Activated naive CD8-positive, alpha-beta T cell treated with anti-CD3 and anti-CD28 coated beads, Interleukin-2, amount 10 ng/mL, durations not matched to agents 7 days and 5 days (primary cell): Measurements from ENCODE around the gene POLR2J2. TPM values are rescaled to one million over a fixed set of nuclear protein-coding genes. Genes with fewer than 3 reads are reported as not detected.
A peak's percentile ranks its signal among the peaks of the same experiment; 100 is the strongest.
"Not testable (repeated sequence)": the region's sequence is repeated elsewhere in the genome, so short reads cannot be mapped to it uniquely, and the experiment has no call there.

ENCODE experiments used
- ATAC-seq: fragments of 150-1000 bp; cut with Tn5 transposase; one replicate; pipeline ENCODE4 v1.10.0; 2021; ENCODE audit warnings: low read depth, moderate library complexity
- POLR2A ChIA-PET: fragments of 350-600 bp; sonication (Branson Sonifier 250); formaldehyde crosslinking; loops from one replicate; lab custom pipeline; 2021; ENCODE audit warnings: antibody characterized with exemption; lab: Charles Lee
- DNase-seq: peaks from one replicate; pipeline ENCODE4 v3.0.0; 2021
- H3K27ac Mint-ChIP-seq: one replicate; pipeline ENCODE4 v1.8.0; 2022; ENCODE audit warnings: mild to moderate bottlenecking, mixed read lengths
- H3K27me3 Mint-ChIP-seq: one replicate; pipeline ENCODE4 v1.8.0; 2022; ENCODE audit warnings: mild to moderate bottlenecking, moderate library complexity, mixed read lengths
- H3K36me3 Mint-ChIP-seq: one replicate; pipeline ENCODE4 v1.8.0; 2021; ENCODE audit warnings: mild to moderate bottlenecking, mixed read lengths
- H3K4me1 Mint-ChIP-seq: one replicate; pipeline ENCODE4 v1.8.0; 2021; ENCODE audit warnings: mixed read lengths
- H3K4me3 Mint-ChIP-seq: one replicate; pipeline ENCODE4 v1.8.0; 2022; ENCODE audit warnings: mild to moderate bottlenecking, moderate library complexity, mixed read lengths
- H3K9me3 Mint-ChIP-seq: one replicate; pipeline ENCODE4 v1.8.0; 2021; ENCODE audit warnings: mixed read lengths
- total RNA-seq, 2 experiments: library from RNA; stranded (reverse); gene quantifications; one replicate each; pipeline ENCODE4 v1.2.3, GENCODE V29; 2021

POLR2J2 gene
- 10 to 100 TPM; 19.0 to 20.8 TPM for total RNA-seq

GRCh38 chr7:102671166-102671955, at the start of gene POLR2J2:
Gene POLR2J2 (minus strand): TSS chr7:102671663. CDS start chr7:102671601, 62 bp downstream.
- DNase-seq, H3K27me3 Mint-ChIP-seq, H3K4me3 Mint-ChIP-seq, H3K4me1 Mint-ChIP-seq, POLR2A ChIA-PET, H3K36me3 Mint-ChIP-seq, H3K9me3 Mint-ChIP-seq, H3K27ac Mint-ChIP-seq: not testable (repeated sequence)
- peak; percentile 78 for ATAC-seq

- DNase-seq, H3K27me3 Mint-ChIP-seq, POLR2A ChIA-PET, ATAC-seq, H3K4me3 Mint-ChIP-seq, H3K9me3 Mint-ChIP-seq, H3K27ac Mint-ChIP-seq, H3K4me1 Mint-ChIP-seq, H3K36me3 Mint-ChIP-seq: not testable (repeated sequence)
Measured at GRCh38 chr7:102718491-102718890, 47.0 kb upstream of the POLR2J2 start.

GRCh38 chr7:102715718-102716117, 44.3 kb upstream of the POLR2J2 start:
- H3K9me3 Mint-ChIP-seq, DNase-seq, H3K27ac Mint-ChIP-seq, H3K27me3 Mint-ChIP-seq, H3K4me3 Mint-ChIP-seq, H3K4me1 Mint-ChIP-seq, H3K36me3 Mint-ChIP-seq, POLR2A ChIA-PET, ATAC-seq: not testable (repeated sequence)

DNA sequence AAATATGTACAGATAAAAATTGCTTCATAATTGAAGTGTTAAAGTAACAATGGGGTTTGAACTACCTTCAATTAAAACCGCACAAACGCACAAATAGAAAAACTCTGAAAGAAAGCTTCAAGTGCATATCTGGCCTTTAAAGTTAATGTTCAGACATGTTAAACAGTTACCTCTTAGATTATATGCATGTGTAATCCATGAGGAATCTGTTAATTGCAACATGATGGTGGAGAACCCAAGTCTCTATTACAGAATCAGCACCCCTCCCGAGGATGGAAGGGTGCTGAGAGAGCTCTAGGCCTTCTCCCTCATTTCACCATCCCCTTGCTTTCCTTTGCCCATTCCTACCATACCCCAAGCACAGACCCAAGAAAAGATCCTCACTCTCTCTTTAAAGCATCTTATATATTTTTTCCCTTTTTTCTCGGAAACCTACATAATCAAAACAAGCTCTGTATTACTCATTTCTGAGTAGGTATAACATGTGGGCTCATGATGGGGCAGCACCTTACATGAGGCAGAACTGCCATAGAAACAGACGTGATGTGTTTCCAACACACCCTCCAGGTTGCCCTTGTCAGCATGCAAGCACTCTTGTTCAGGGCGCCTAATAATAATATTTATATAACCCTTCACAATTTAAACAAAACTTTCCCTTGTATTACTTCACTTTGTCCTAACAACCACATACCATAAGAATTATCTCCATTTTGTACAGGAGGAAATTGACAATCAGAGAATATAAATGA, 43.5 kb upstream of the POLR2J2 start:
- H3K9me3 Mint-ChIP-seq, H3K27ac Mint-ChIP-seq, ATAC-seq, H3K27me3 Mint-ChIP-seq, DNase-seq, POLR2A ChIA-PET, H3K4me1 Mint-ChIP-seq, H3K36me3 Mint-ChIP-seq, H3K4me3 Mint-ChIP-seq: not testable (repeated sequence)

GRCh38 chr7:102713691-102714080, 42.2 kb upstream of the POLR2J2 start:
- POLR2A ChIA-PET, H3K36me3 Mint-ChIP-seq, DNase-seq, H3K9me3 Mint-ChIP-seq, H3K27me3 Mint-ChIP-seq, H3K4me1 Mint-ChIP-seq: not testable (repeated sequence)
- Mint-ChIP-seq H3K4me3 (peak overlapping the region; percentile 69), H3K27ac (peak overlapping the region; percentile 90)
- peak; percentile 80 for ATAC-seq

DNA sequence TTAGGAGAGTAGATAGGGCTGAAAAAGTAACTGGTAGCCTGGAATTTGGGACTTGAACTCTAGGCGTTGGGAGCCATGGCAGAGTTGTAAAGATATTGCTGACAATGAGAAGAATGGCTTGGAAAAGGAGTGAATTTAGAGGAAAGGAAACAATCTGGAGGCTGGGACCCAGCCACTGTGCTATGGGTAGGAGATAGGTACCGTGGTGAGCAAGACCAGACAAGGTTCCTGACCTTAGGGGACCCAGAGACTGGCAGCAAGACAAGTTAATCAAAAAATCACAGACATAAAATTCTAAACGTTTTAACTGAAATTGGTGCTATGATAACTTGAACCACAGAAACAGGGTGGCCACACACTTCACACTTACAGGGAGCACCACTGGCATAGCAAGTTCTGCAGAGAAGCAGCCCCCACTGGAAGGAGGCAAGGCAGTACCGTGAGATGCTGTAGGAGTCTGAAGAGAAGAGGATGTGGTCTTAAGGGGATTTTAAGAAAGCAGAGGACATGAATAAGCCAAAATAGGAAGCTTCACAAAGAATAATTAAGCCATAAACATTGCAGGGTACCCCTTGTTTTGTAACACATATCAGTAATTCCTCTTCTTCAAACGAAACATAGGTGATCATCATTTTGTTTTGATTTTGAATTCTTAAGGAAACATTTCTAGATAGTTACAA, 41.7 kb upstream of the POLR2J2 start:
- DNase-seq (peak; percentile 25), ATAC-seq (peak; percentile 85)
- POLR2A ChIA-PET, H3K36me3 Mint-ChIP-seq, H3K9me3 Mint-ChIP-seq, H3K27me3 Mint-ChIP-seq, H3K4me1 Mint-ChIP-seq: not testable (repeated sequence)
- peak overlapping the region; percentile 90 for H3K27ac Mint-ChIP-seq
- H3K4me3 Mint-ChIP-seq, result peak overlapping the region; percentile 69

- POLR2A ChIA-PET, H3K27ac Mint-ChIP-seq, H3K4me3 Mint-ChIP-seq, ATAC-seq, DNase-seq, H3K36me3 Mint-ChIP-seq, H3K4me1 Mint-ChIP-seq, H3K9me3 Mint-ChIP-seq: not testable (repeated sequence)
- peaks cover 25% of the 10 kb centered on the region for H3K27me3 Mint-ChIP-seq
Measured at GRCh38 chr7:102698962-102699750, 27.7 kb upstream of the POLR2J2 start.

DNA sequence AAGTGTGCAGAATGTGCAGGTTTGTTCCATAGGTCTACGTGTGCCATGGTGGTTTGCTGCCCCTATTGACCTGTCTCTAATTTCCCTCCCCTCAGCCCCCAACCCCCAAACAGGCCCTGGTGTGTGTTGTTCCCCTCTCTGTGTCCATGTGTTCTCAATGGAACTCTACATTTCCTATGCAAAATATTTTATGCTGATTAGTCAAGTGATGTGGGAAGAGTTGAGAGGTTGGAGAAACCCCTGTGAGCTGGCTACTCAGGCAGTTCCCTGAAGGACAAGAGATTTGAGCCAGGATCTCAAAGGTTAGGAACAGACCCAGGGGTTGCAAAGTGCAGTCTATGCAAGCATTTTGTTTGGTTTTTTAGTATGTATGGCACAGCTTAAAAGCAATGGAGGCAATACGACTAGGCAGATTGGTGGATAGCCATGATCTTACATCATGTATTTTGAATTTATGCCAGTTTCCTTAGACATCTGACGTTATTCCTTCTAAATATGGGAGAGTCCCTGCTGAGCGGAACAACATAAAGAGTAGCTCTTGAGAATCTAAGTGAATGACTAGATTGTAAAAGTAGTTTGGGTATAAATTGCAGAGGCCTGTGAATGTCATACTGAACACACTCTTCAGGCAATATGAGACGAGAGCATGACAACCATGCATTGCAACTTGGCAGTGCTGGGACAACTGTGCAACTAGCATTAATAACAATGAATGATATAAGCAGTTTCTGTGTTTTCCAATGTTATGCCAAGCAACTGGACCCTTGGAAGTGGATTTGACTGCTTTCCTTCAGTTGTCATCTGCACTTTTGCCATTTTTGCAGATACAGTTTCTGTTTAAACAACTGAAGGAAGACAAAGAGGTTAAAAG, 26.4 kb upstream of the POLR2J2 start:
- H3K27ac Mint-ChIP-seq, DNase-seq, H3K36me3 Mint-ChIP-seq, ATAC-seq, H3K4me3 Mint-ChIP-seq, H3K9me3 Mint-ChIP-seq, H3K4me1 Mint-ChIP-seq, POLR2A ChIA-PET: not testable (repeated sequence)
- peaks cover 23% of the 10 kb centered on the region for H3K27me3 Mint-ChIP-seq

GRCh38 chr7:102696009-102696408, 24.5 kb upstream of the POLR2J2 start:
- H3K27ac Mint-ChIP-seq, H3K4me1 Mint-ChIP-seq, H3K36me3 Mint-ChIP-seq, DNase-seq, H3K9me3 Mint-ChIP-seq, POLR2A ChIA-PET, ATAC-seq, H3K4me3 Mint-ChIP-seq: not testable (repeated sequence)
- H3K27me3 Mint-ChIP-seq, result peaks cover 13% of the 10 kb centered on the region

GRCh38 chr7:102695033-102695552, 23.6 kb upstream of the POLR2J2 start:
- H3K27ac Mint-ChIP-seq, H3K27me3 Mint-ChIP-seq, DNase-seq, H3K9me3 Mint-ChIP-seq, POLR2A ChIA-PET, H3K4me1 Mint-ChIP-seq, H3K36me3 Mint-ChIP-seq, ATAC-seq, H3K4me3 Mint-ChIP-seq: not testable (repeated sequence)

GRCh38 chr7:102694008-102694407, 22.5 kb upstream of the POLR2J2 start:
- H3K27ac Mint-ChIP-seq, H3K9me3 Mint-ChIP-seq, ATAC-seq, H3K36me3 Mint-ChIP-seq, H3K27me3 Mint-ChIP-seq, POLR2A ChIA-PET, DNase-seq, H3K4me1 Mint-ChIP-seq, H3K4me3 Mint-ChIP-seq: not testable (repeated sequence)

GRCh38 chr7:102690602-102691001, 19.1 kb upstream of the POLR2J2 start:
- ATAC-seq, H3K9me3 Mint-ChIP-seq, H3K27me3 Mint-ChIP-seq, DNase-seq, H3K4me1 Mint-ChIP-seq, H3K27ac Mint-ChIP-seq, H3K36me3 Mint-ChIP-seq, H3K4me3 Mint-ChIP-seq, POLR2A ChIA-PET: not testable (repeated sequence)
